ENCODE results near the gene NCOA7.

- TF ChIP-seq CTCF (IDR thresholded peaks at IDR 0.05), result no peak
- no peak for TF ChIP-seq POLR2A (IDR thresholded peaks at IDR 0.05)
Measured at GRCh38 chr6:125843593-125843992, 52.8 kb downstream of the NCOA7 start.

Measured in heart left ventricle (tissue), 13 donors.